ENCODE results near the gene LMAN1.
A peak's percentile ranks its signal among the peaks of the same experiment; 100 is the strongest.

The LMAN1 gene

DNA sequence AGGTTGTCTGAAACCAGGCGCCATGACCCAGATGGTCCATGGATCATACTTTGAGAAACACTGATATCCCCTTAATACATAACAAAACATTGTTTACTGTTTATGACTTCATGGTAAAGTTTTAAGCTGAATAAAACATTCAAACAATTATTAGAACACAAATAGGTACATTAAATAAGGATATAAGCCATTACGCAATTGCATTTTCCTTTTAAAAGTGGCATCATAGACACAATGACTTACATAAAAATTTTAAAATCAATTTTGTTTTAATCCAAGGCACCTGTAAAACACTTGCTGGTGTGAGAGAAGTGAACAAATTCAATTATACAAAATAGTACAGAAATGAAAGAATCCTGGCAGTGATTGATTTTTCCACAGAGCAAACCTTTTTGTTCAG, 30.4 kb downstream of the LMAN1 start:
- H3K9me3 ChIP-seq (ENCODE audit: insufficient read depth, low read depth, low read length), result no peaks in the 10 kb centered on the region
- WGBS, result 100% methylated on average over 2 of the region's 2 CpGs
- no peak overlapping the region for H3K4me3 ChIP-seq (ENCODE audit: low read length)
- H3K27ac ChIP-seq (ENCODE audit: low read depth, low read length), result no peak overlapping the region
- peaks cover 78% of the 10 kb centered on the region for H3K36me3 ChIP-seq (ENCODE audit: insufficient read depth, low read length)
- H3K9ac ChIP-seq (ENCODE audit: low read depth, low read length), result no peak overlapping the region
- H3K4me1 ChIP-seq (ENCODE audit: insufficient read depth, low read length), result no peaks in the 10 kb centered on the region
- no peaks in the 10 kb centered on the region for H3K27me3 ChIP-seq (ENCODE audit: insufficient read depth, low read length)

DNA sequence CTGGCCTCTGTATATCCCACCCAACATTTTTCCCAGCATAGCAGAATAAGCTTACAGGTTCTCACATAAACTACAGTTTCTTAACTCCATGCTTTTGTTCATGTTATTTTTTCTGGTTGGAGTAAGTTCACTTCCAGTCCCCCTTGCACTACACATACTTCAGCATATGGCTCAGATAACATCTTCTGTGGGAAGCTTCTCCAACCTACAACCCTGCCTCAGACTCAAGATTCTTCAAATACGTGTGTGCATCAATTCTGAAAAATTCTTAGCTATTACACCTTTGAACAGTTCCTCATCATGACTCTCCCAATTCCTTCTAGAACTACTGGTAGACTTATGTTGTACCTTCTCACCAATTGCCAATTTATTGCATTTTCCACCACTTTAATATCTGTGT, 33.1 kb downstream of the LMAN1 start:
- H3K4me3 ChIP-seq (ENCODE audit: low read length), result no peak overlapping the region
- no peaks in the 10 kb centered on the region for H3K4me1 ChIP-seq (ENCODE audit: insufficient read depth, low read length)
- no peak overlapping the region for H3K27ac ChIP-seq (ENCODE audit: low read depth, low read length)
- H3K27me3 ChIP-seq (ENCODE audit: insufficient read depth, low read length), result no peaks in the 10 kb centered on the region
- H3K9me3 ChIP-seq (ENCODE audit: insufficient read depth, low read depth, low read length), result no peaks in the 10 kb centered on the region
- no peak overlapping the region for H3K9ac ChIP-seq (ENCODE audit: low read depth, low read length)
- 96% methylated on average over 1 of the region's 1 CpG for WGBS
- H3K36me3 ChIP-seq (ENCODE audit: insufficient read depth, low read length), result peaks cover 51% of the 10 kb centered on the region

DNA sequence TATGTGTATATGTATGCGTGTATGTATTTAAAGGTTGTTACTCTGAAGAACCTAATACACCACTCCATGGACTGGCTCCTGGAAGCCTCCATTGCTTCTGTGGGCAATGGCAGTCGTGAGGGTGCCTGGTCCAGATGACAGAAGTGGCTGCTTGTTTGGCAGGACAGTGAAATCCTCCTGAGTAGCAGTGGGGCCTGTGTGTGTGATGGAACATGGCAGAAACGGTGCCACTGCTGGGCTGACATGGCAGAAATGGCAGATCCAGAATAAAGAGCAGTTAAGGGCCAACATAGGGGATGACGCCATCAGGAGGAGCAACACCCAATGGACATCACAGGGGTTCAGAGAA, 34.5 kb downstream of the LMAN1 start:
- 94% methylated on average over 3 of the region's 4 CpGs for WGBS
- no peaks in the 10 kb centered on the region for H3K9me3 ChIP-seq (ENCODE audit: insufficient read depth, low read depth, low read length)
- H3K4me1 ChIP-seq (ENCODE audit: insufficient read depth, low read length), result no peaks in the 10 kb centered on the region

DNA sequence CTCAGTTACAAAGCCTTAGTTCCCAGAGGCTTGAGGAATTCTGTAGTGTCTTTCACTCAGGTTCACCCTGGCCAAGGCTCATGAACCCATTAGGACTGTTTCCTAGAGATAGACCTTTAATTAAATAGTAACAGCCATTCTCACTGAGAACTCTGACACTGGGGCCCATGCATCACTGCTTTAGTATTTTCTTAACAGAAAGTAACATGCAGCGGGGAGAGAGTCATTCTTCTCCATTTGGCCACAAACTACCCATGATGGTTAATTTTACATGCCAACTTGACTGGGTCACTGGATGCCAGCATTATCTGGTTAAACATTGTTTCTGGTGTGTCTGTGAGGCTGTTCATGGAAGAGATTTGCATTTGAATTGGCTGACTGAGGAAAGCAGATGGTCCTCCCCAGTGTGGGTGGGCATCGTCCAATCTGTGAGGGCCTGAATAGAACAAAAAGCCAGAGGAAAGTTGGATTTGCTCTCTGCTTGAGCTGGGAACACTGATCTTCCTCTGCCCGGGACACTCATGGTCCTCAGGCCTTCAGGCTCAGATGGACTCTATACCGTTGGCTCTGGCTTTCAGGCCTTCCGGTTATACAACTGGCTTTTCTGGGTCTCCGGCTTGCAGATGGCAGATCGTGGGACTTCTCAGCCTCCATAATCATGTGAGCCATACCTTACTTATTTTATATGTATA, 35.0 kb downstream of the LMAN1 start:
- Histone ChIP-seq H3K36me3 (ENCODE audit: insufficient read depth, low read length) (peaks cover 32% of the 10 kb centered on the region), H3K27me3 (ENCODE audit: insufficient read depth, low read length) (0 out of 2 replicates have a peak, but pooled peaks cover 3% of the 10 kb centered on the region), H3K27ac (ENCODE audit: low read depth, low read length) (no peak overlapping the region), H3K4me1 (ENCODE audit: insufficient read depth, low read length) (no peaks in the 10 kb centered on the region), H3K9me3 (ENCODE audit: insufficient read depth, low read depth, low read length) (no peaks in the 10 kb centered on the region), H3K4me3 (ENCODE audit: low read length) (no peak overlapping the region), H3K9ac (ENCODE audit: low read depth, low read length) (no peak overlapping the region)
- 89% methylated on average over 7 of the region's 7 CpGs for WGBS

More for the DNA sequence above, 34.5 kb downstream of the LMAN1 start:
- H3K27ac ChIP-seq (ENCODE audit: low read depth, low read length), result no peak overlapping the region
- no peaks in the 10 kb centered on the region for H3K27me3 ChIP-seq (ENCODE audit: insufficient read depth, low read length)
- no peak overlapping the region for H3K4me3 ChIP-seq (ENCODE audit: low read length)
- H3K36me3 ChIP-seq (ENCODE audit: insufficient read depth, low read length), result peaks cover 38% of the 10 kb centered on the region
- H3K9ac ChIP-seq (ENCODE audit: low read depth, low read length), result no peak overlapping the region

DNA sequence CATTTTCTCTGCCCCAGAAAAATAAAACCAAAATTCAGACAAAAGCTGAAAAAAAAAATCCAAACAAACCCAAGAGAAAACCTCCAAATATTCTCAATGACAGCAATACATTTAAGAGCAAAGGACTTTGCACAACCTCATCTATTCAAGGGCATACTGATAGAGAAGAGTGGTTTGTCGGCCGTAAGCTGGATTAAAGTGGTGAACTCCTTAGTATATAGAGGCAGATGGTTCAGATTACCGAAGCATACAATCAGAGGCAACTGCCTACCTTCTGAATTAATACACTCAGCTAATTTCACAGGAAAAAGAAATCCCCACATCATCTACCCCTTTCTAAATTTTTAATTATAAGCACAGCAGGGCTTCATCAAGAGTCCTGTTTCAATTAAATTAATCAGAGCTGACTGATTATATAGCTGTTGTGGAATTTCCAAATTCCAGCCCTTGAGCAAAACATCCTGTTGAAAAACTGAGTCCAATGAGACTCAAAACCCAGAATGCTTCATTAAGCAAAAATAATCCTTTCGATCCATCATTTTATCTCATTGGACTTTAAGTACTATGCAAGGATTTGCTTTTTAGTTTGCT, 40.5 kb downstream of the LMAN1 start, which contains the start of gene CPLX4:
TSS of gene CPLX4 (minus strand) at position 190 of the 591 bp plus-strand sequence. CDS start at position 3, 187 bp downstream.
- Histone ChIP-seq H3K4me3 (ENCODE audit: low read length) (no peak within 1 kb of the TSS), H3K9me3 (ENCODE audit: insufficient read depth, low read depth, low read length) (no peaks in the 10 kb centered on the region)
- WGBS, result 97% methylated on average over 4 of the region's 4 CpGs

DNA sequence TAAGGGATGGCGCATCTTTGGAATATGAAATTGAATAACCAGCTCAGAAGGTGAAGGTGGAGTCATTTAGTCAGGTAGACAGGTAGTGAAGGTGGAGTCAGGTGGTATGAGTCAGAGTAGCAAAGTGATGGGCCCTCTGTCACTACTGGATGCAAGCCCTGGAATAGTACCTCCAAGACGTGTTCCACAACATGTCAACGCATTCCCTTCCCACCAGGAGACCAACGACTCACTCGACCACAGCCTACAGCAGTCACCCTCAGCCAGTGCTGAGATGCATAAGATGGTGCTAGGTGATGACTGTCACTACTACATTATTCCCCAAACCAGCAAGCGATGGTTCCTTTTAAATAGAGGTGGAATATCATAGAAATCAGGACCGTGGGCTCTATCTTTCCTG, 47.4 kb downstream of the LMAN1 start:
- Histone ChIP-seq H3K4me3 (ENCODE audit: low read length) (no peak overlapping the region), H3K9ac (ENCODE audit: low read depth, low read length) (no peak overlapping the region), H3K27me3 (ENCODE audit: insufficient read depth, low read length) (peaks cover 51% of the 10 kb centered on the region), H3K9me3 (ENCODE audit: insufficient read depth, low read depth, low read length) (no peaks in the 10 kb centered on the region), H3K4me1 (ENCODE audit: insufficient read depth, low read length) (no peaks in the 10 kb centered on the region), H3K36me3 (ENCODE audit: insufficient read depth, low read length) (no peaks in the 10 kb centered on the region), H3K27ac (ENCODE audit: low read depth, low read length) (no peak overlapping the region)
- WGBS, result 65% methylated on average over 6 of the region's 7 CpGs

More for the DNA sequence above, 40.5 kb downstream of the LMAN1 start, which contains the start of gene CPLX4:
- Histone ChIP-seq H3K4me1 (ENCODE audit: insufficient read depth, low read length) (no peaks in the 10 kb centered on the region), H3K36me3 (ENCODE audit: insufficient read depth, low read length) (no peaks in the 10 kb centered on the region), H3K27ac (ENCODE audit: low read depth, low read length) (no peak within 1 kb of the TSS), H3K27me3 (ENCODE audit: insufficient read depth, low read length) (peaks cover 15% of the 10 kb centered on the region; the same call in 1 of the 2 replicates), H3K9ac (ENCODE audit: low read depth, low read length) (no peak within 1 kb of the TSS)

DNA sequence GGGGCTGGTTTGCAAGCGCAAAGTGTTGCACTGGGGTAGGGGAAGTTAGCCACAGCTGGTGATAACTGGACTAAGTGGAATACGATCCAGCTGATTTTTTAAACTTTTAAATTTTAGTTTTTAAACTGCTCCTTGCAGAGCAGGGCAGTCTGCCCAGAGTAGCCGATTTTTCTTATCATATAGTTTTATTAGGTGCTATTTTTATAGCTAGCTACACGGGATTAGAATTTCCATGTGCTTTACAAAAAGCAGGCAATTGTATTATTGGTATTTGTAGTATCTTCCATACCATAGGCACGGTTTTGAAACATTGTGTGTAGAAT, 50.2 kb downstream of the LMAN1 start:
- H3K9ac ChIP-seq (ENCODE audit: low read depth, low read length), result no peak overlapping the region
- no peaks in the 10 kb centered on the region for H3K4me1 ChIP-seq (ENCODE audit: insufficient read depth, low read length)
- H3K9me3 ChIP-seq (ENCODE audit: insufficient read depth, low read depth, low read length), result no peaks in the 10 kb centered on the region
- WGBS, result 73% methylated on average over 4 of the region's 5 CpGs
- peak overlapping the region; percentile 48 for H3K4me3 ChIP-seq (ENCODE audit: low read length)
- H3K27me3 ChIP-seq (ENCODE audit: insufficient read depth, low read length), result peaks cover 68% of the 10 kb centered on the region
- H3K27ac ChIP-seq (ENCODE audit: low read depth, low read length), result no peak overlapping the region
- no peaks in the 10 kb centered on the region for H3K36me3 ChIP-seq (ENCODE audit: insufficient read depth, low read length)

DNA sequence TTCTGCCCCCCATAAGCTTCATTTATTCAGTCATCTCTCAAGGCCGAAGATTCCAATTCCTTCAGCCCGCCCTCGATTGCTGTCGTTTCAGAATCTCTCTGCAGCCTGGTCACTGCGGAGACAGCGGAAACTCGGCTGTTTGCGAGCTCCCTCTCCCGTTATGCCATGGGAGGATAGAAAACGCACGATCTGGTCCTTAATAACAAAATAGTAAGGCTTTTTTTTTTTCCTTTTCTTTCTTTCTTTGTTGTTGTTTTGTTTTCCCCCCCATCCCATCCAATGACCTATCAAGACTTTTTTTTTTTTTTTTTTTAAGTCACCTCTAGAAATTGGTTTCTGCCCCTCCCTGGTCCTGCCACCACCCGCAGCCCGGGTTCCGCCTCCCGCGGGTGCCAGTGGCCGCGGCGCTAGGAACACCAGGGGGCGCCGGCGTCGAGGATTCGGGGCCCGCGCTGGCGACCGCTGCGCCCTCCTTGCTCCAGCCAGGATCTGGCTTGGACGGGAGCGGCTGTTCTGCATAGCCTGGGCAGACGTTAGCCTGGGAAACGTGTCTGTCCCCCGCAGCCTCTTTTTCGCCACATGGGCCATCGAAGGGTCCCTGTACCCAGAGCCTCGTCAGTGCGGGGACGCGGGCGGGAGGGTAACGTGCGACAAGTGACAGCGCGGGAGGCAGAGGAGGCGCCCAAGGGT, 50.7 kb downstream of the LMAN1 start:
- H3K4me3 ChIP-seq (ENCODE audit: low read length), result peak overlapping the region; percentile 48
- no peaks in the 10 kb centered on the region for H3K9me3 ChIP-seq (ENCODE audit: insufficient read depth, low read depth, low read length)
- 5% methylated on average over 44 of the region's 46 CpGs for WGBS
- no peak overlapping the region for H3K27ac ChIP-seq (ENCODE audit: low read depth, low read length)
- H3K27me3 ChIP-seq (ENCODE audit: insufficient read depth, low read length), result peaks cover 68% of the 10 kb centered on the region
- H3K9ac ChIP-seq (ENCODE audit: low read depth, low read length), result no peak overlapping the region
- H3K36me3 ChIP-seq (ENCODE audit: insufficient read depth, low read length), result no peaks in the 10 kb centered on the region
- no peaks in the 10 kb centered on the region for H3K4me1 ChIP-seq (ENCODE audit: insufficient read depth, low read length)

DNA sequence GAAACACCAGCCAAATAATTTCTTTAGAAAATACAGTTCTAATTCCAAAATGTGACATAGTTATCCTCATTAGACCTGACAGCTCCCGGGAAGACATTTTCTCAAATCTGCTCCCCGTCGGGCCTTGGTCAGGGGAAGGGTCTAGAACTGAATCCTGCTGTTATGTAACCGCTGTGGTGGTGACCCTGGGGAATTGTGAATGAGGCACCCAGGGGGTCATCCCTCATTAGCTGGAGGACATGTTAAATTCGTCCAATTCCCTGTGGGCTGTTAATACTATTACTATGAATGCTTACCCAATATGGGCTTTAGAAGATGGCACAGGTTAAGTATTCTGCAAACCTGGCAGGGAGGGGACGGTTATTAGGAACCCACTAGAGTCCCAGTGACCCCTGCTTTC, 52.4 kb downstream of the LMAN1 start:
- no peaks in the 10 kb centered on the region for H3K36me3 ChIP-seq (ENCODE audit: insufficient read depth, low read length)
- no peak overlapping the region for H3K4me3 ChIP-seq (ENCODE audit: low read length)
- H3K27me3 ChIP-seq (ENCODE audit: insufficient read depth, low read length), result peaks cover 74% of the 10 kb centered on the region
- H3K9me3 ChIP-seq (ENCODE audit: insufficient read depth, low read depth, low read length), result no peaks in the 10 kb centered on the region
- H3K27ac ChIP-seq (ENCODE audit: low read depth, low read length), result no peak overlapping the region
- H3K4me1 ChIP-seq (ENCODE audit: insufficient read depth, low read length), result no peaks in the 10 kb centered on the region
- WGBS, result 72% methylated on average over 6 of the region's 6 CpGs
- H3K9ac ChIP-seq (ENCODE audit: low read depth, low read length), result no peak overlapping the region

DNA sequence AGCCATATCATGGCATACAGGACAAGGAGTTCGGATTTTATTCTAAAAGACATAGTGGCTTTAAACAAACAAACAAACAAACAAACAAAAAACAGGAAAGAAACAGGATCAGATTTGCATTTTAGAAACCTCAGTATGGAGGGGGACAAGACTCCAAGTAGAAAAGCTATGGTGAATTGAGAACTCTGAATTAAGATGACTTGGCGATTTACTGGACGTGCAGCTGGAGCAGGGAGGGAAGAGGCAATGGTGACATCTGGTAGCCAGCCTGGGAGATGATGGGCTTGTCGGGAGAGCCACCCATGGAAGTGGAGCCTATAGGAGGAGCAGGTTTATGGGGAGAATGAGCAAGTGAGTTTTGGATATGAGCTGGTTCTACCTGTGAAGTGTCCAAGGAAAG, 53.8 kb downstream of the LMAN1 start:
- no peak overlapping the region for H3K27ac ChIP-seq (ENCODE audit: low read depth, low read length)
- no peaks in the 10 kb centered on the region for H3K9me3 ChIP-seq (ENCODE audit: insufficient read depth, low read depth, low read length)
- H3K4me1 ChIP-seq (ENCODE audit: insufficient read depth, low read length), result no peaks in the 10 kb centered on the region
- H3K36me3 ChIP-seq (ENCODE audit: insufficient read depth, low read length), result no peaks in the 10 kb centered on the region
- 88% methylated on average over 4 of the region's 4 CpGs for WGBS
- H3K27me3 ChIP-seq (ENCODE audit: insufficient read depth, low read length), result peaks cover 61% of the 10 kb centered on the region
- no peak overlapping the region for H3K9ac ChIP-seq (ENCODE audit: low read depth, low read length)
- H3K4me3 ChIP-seq (ENCODE audit: low read length), result no peak overlapping the region

DNA sequence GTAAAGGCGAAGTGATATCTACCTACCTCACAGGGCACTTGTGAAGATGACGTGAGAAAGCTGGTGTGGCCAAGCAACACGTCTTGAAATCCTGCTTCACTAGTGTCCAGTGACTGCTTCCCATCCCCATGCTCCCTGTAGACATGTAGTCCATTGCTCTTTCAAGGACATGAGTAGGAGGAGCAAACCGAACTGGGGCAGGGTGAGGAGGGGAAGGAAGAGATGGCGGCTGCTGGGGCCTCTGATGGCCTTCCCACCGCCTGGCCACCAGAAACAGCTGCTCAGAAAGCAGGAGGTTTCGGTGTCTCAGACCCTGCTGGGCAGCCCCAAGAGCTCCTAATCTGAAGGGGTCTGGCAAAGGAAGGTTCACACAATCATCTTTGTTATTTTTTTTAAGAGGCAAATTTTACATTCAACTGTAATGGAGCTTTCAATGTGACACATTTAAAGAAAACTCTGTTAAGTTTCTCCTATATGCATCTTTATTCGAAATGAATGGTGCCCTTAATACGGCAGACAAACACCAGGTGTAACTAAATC, 55.3 kb downstream of the LMAN1 start:
- H3K9me3 ChIP-seq (ENCODE audit: insufficient read depth, low read depth, low read length), result no peaks in the 10 kb centered on the region
- no peaks in the 10 kb centered on the region for H3K4me1 ChIP-seq (ENCODE audit: insufficient read depth, low read length)
- H3K4me3 ChIP-seq (ENCODE audit: low read length), result no peak overlapping the region
- H3K36me3 ChIP-seq (ENCODE audit: insufficient read depth, low read length), result no peaks in the 10 kb centered on the region
- H3K9ac ChIP-seq (ENCODE audit: low read depth, low read length), result no peak overlapping the region
- no peak overlapping the region for H3K27ac ChIP-seq (ENCODE audit: low read depth, low read length)
- peaks cover 54% of the 10 kb centered on the region for H3K27me3 ChIP-seq (ENCODE audit: insufficient read depth, low read length)
- WGBS, result 90% methylated on average over 9 of the region's 9 CpGs

All from HUES64 (cell line).